ENCODE measurements around the gene BID. TPM values are rescaled to one million over a fixed set of nuclear protein-coding genes. Genes with fewer than 3 reads are reported as not detected.
A peak's percentile ranks its signal among the peaks of the same experiment; 100 is the strongest.

BID gene
- total RNA-seq, 1 experiment from 2014 or later = 25.0 TPM

- intact Hi-C loops (cut with micrococcal nuclease) = no loop called here
- no TSS peak for BruUV-seq (replicated peaks)
- Mint-ChIP-seq H3K36me3 (ENCODE audit: insufficient read depth, unreplicated experiment) (peaks cover 42% of the 10 kb centered on the region), H3K9me3 (ENCODE audit: unreplicated experiment) (no peaks in the 10 kb centered on the region), H3K27ac (ENCODE audit: low read depth, unreplicated experiment) (peak overlapping the region; percentile 63), H3K4me3 (ENCODE audit: unreplicated experiment) (no peak overlapping the region), H3K27me3 (ENCODE audit: insufficient read depth, unreplicated experiment) (no peaks in the 10 kb centered on the region), H3K4me1 (ENCODE audit: insufficient read depth, unreplicated experiment) (no peaks in the 10 kb centered on the region)
- CTCF ChIA-PET = interaction anchor here (1.0 kb wide), 1 partner anchor 26 kb away, joined by 3 read pairs; no protein-coding TSS in a partner anchor
- no peak for TF ChIP-seq CTCF (IDR thresholded peaks at IDR 0.05; ENCODE audit: unreplicated experiment)
- POLR2A ChIA-PET = no interaction called here
- no peak for DNase-seq (ENCODE audit: unreplicated experiment)
Observed at GRCh38 chr22:17804331-17805080, 30.2 kb upstream of the BID start.

- no peak for DNase-seq (ENCODE audit: unreplicated experiment)
- H3K27me3 Mint-ChIP-seq (ENCODE audit: insufficient read depth, unreplicated experiment) = no peaks in the 10 kb centered on the region
- intact Hi-C loops (cut with micrococcal nuclease) = no loop called here
- H3K36me3 Mint-ChIP-seq (ENCODE audit: insufficient read depth, unreplicated experiment) = peaks cover 35% of the 10 kb centered on the region
- no TSS peak for BruUV-seq (replicated peaks)
- H3K4me1 Mint-ChIP-seq (ENCODE audit: insufficient read depth, unreplicated experiment) = no peaks in the 10 kb centered on the region
- CTCF ChIA-PET = no interaction called here
- no peak for TF ChIP-seq CTCF (IDR thresholded peaks at IDR 0.05; ENCODE audit: unreplicated experiment)
- no peak overlapping the region for H3K27ac Mint-ChIP-seq (ENCODE audit: low read depth, unreplicated experiment)
- H3K9me3 Mint-ChIP-seq (ENCODE audit: unreplicated experiment) = no peaks in the 10 kb centered on the region
- no peak overlapping the region for H3K4me3 Mint-ChIP-seq (ENCODE audit: unreplicated experiment)
- POLR2A ChIA-PET = interaction anchor here (1.2 kb wide), 1 partner anchor 16 kb away, joined by 4 read pairs; no protein-coding TSS in a partner anchor
Observed at GRCh38 chr22:17803609-17804270, 29.5 kb upstream of the BID start.

GRCh38 chr22:17802822-17803221 is 28.6 kb upstream of the BID start:
- ChIA-PET POLR2A (interaction anchor here (1.2 kb wide), 1 partner anchor 15 kb away, joined by 4 read pairs; no protein-coding TSS in a partner anchor), CTCF (no interaction called here)
- no peaks in the 10 kb centered on the region for H3K27me3 Mint-ChIP-seq (ENCODE audit: insufficient read depth, unreplicated experiment)
- no peaks in the 10 kb centered on the region for H3K4me1 Mint-ChIP-seq (ENCODE audit: insufficient read depth, unreplicated experiment)
- no peak for TF ChIP-seq CTCF (IDR thresholded peaks at IDR 0.05; ENCODE audit: unreplicated experiment)
- peaks cover 33% of the 10 kb centered on the region for H3K36me3 Mint-ChIP-seq (ENCODE audit: insufficient read depth, unreplicated experiment)
- DNase-seq (ENCODE audit: unreplicated experiment) = no peak
- intact Hi-C loops (cut with micrococcal nuclease) = no loop called here
- BruUV-seq (replicated peaks) = no TSS peak
- H3K9me3 Mint-ChIP-seq (ENCODE audit: unreplicated experiment) = no peaks in the 10 kb centered on the region
- H3K4me3 Mint-ChIP-seq (ENCODE audit: unreplicated experiment) = no peak overlapping the region
- no peak overlapping the region for H3K27ac Mint-ChIP-seq (ENCODE audit: low read depth, unreplicated experiment)

DNA sequence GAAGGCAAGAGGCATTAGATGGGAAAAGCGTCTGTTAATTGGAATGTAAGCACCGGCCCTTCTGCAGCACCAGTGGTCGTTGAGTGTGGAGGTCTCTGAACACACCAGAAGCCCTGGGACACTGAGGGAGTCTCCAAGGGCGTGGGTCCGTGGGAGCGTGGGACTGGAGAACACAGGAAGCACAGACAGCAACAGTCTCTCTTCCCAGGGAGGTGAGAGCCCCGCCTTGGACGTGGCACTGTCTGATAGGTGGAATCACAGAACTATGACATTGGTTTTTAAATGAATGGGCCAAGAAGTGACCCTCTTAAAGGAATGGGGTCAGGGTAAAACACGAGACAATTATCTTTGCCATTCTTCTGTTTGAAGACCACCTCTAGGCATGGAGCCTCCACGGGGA is 28.1 kb upstream of the BID start:
- BruUV-seq (replicated peaks) = no TSS peak
- ChIA-PET POLR2A (interaction anchor here (1.2 kb wide), 1 partner anchor 14 kb away, joined by 4 read pairs; no protein-coding TSS in a partner anchor), CTCF (no interaction called here)
- no peaks in the 10 kb centered on the region for H3K9me3 Mint-ChIP-seq (ENCODE audit: unreplicated experiment)
- no peak for TF ChIP-seq CTCF (IDR thresholded peaks at IDR 0.05; ENCODE audit: unreplicated experiment)
- no peak for DNase-seq (ENCODE audit: unreplicated experiment)
- H3K4me1 Mint-ChIP-seq (ENCODE audit: insufficient read depth, unreplicated experiment) = no peaks in the 10 kb centered on the region
- H3K27me3 Mint-ChIP-seq (ENCODE audit: insufficient read depth, unreplicated experiment) = no peaks in the 10 kb centered on the region
- no peak overlapping the region for H3K4me3 Mint-ChIP-seq (ENCODE audit: unreplicated experiment)
- intact Hi-C loops (cut with micrococcal nuclease) = no loop called here
- H3K36me3 Mint-ChIP-seq (ENCODE audit: insufficient read depth, unreplicated experiment) = peaks cover 29% of the 10 kb centered on the region
- H3K27ac Mint-ChIP-seq (ENCODE audit: low read depth, unreplicated experiment) = no peak overlapping the region
